K562 (cell line): ENCODE results near the gene IL27RA. TPM values are rescaled to one million over a fixed set of nuclear protein-coding genes. Genes with fewer than 3 reads are reported as not detected.

Experiments used
- ATF4 ChIP-seq: fragments of 450-650 bp; formaldehyde crosslinking; IDR thresholded peaks from 2 replicates; pipeline ENCODE4 v1.4.0; 2022; ENCODE audit warnings: mild to moderate bottlenecking, moderate library complexity
- E2F1 ChIP-seq: sonication (generic); formaldehyde crosslinking; IDR thresholded peaks from 2 replicates; pipeline ENCODE4 v1.8.1; 2023; ENCODE audit warnings: mild to moderate bottlenecking, missing genetic modification reagents, moderate library complexity
- ETV1 ChIP-seq: fragments of 450-650 bp; conservative IDR thresholded peaks from 2 replicates; pipeline ENCODE4 v1.6.1; 2016; ENCODE audit warnings: missing genetic modification characterization, control low read depth, low read depth, missing compliant biosample characterization
- FOXK1 ChIP-seq: sonication (generic); formaldehyde crosslinking; IDR thresholded peaks from 2 replicates; pipeline ENCODE4 v1.8.0; 2022; ENCODE audit warnings: missing genetic modification reagents, mild to moderate bottlenecking, borderline replicate concordance
- GABPB1 ChIP-seq: sonication (generic); formaldehyde crosslinking; IDR thresholded peaks from 2 replicates; pipeline ENCODE4 v1.8.0; 2022; ENCODE audit warnings: mild to moderate bottlenecking, missing genetic modification reagents
- HINFP ChIP-seq: fragments of 450-650 bp; conservative IDR thresholded peaks from 2 replicates; pipeline ENCODE4 v1.6.1; 2016; ENCODE audit warnings: missing genetic modification characterization, low read depth, mild to moderate bottlenecking, control low read depth, missing compliant biosample characterization
- KAT7 ChIP-seq: sonication (generic); formaldehyde crosslinking; IDR thresholded peaks from 2 replicates; pipeline ENCODE4 v1.8.0; 2022; ENCODE audit warnings: missing genetic modification reagents, mild to moderate bottlenecking, borderline replicate concordance
- KDM5B ChIP-seq: fragments of 200-600 bp; sonication (generic); IDR thresholded peaks from 2 replicates; pipeline ENCODE4 v1.6.1; 2012; ENCODE audit warnings: low read depth, mild to moderate bottlenecking, moderate library complexity, low read length, control low read depth, inconsistent platforms; ENCODE audit not compliant: insufficient replicate concordance
- MAFG ChIP-seq: fragments of 450-650 bp; conservative IDR thresholded peaks from 2 replicates; pipeline ENCODE4 v1.6.1; 2016; ENCODE audit warnings: missing genetic modification characterization, missing compliant biosample characterization
- NCOR1 ChIP-seq: fragments of 450-650 bp; IDR thresholded peaks from 2 replicates; pipeline ENCODE4 v1.6.1; 2016; ENCODE audit warnings: mild to moderate bottlenecking, moderate library complexity
- NFE2 ChIP-seq: IDR thresholded peaks from 2 replicates; pipeline ENCODE4 v1.6.1; 2014; ENCODE audit warnings: antibody characterized with exemption, low read depth
- NFIC ChIP-seq: fragments of 450-650 bp; IDR thresholded peaks from 2 replicates; pipeline ENCODE4 v1.6.1; 2017; ENCODE audit warnings: mild to moderate bottlenecking, inconsistent platforms
- RAD51 ChIP-seq: fragments of 450-650 bp; IDR thresholded peaks from 2 replicates; pipeline ENCODE4 v1.7.1; 2016; ENCODE audit warnings: low read depth, mild to moderate bottlenecking, borderline replicate concordance
- RB1 ChIP-seq: fragments of 450-650 bp; IDR thresholded peaks from 2 replicates; pipeline ENCODE4 v1.6.1; 2017; ENCODE audit warnings: low read depth, mild to moderate bottlenecking
- RFX1 ChIP-seq: fragments of 450-650 bp; IDR thresholded peaks from 2 replicates; pipeline ENCODE4 v1.6.1; 2016; ENCODE audit warnings: mild to moderate bottlenecking, moderate library complexity
- SPI1 ChIP-seq: IDR thresholded peaks from 2 replicates; pipeline ENCODE4 v1.6.1; 2011; ENCODE audit warnings: low read depth, low read length, control low read depth, borderline replicate concordance
- STAT5A ChIP-seq: IDR thresholded peaks from 2 replicates; pipeline ENCODE4 v1.6.1; 2012; ENCODE audit warnings: low read length, inconsistent platforms, borderline replicate concordance
- TARDBP ChIP-seq: fragments of 450-650 bp; IDR thresholded peaks from 2 replicates; pipeline ENCODE4 v1.6.1; 2016
- ZBTB11 ChIP-seq, 3 experiments: fragments of 200-800 bp in 1 of 3; fragments of 250-450 bp in 1 of 3; fragments of 450-650 bp in 1 of 3; sonication (Bioruptor Pico) in 1 of 3; sonication (Bioruptor generic) in 1 of 3; formaldehyde crosslinking in 1 of 3; IDR thresholded peaks; 2 replicates each; pipeline versions ENCODE4 v1.6.1 to v1.8.0; 2016 to 2022; ENCODE audit warnings: mild to moderate bottlenecking in 2 of 3, missing genetic modification characterization in 2 of 3, missing compliant biosample characterization in 1 of 3, moderate library complexity in 1 of 3
- ZNF143 ChIP-seq: sonication (generic); formaldehyde crosslinking; IDR thresholded peaks from 2 replicates; pipeline ENCODE4 v1.9.0; 2022; ENCODE audit warnings: mild to moderate bottlenecking, missing genetic modification reagents
- ZNF57 ChIP-seq: fragments of 450-650 bp; formaldehyde crosslinking; IDR thresholded peaks from 2 replicates; pipeline ENCODE4 v1.4.0; 2020; ENCODE audit warnings: mild to moderate bottlenecking, moderate library complexity
- polyA plus RNA-seq, 8 experiments: library from polyadenylated mRNA; depleted of rRNA in 4 of 8; stranded (reverse) in 5 of 8; unstranded in 3 of 8; fragments of >200 nt; fragmentation: Nextera tagmentation in 2 of 8; fragmentation: Illumina TruSeq in 1 of 8; extraction: Ambion mirVana in 2 of 8; extraction: Trizol in 1 of 8; gene quantifications; 2 replicates each; pipeline versions ENCODE4 v1.2.1 to v1.2.3, GENCODE V29; 2011 to 2014; ENCODE audit warnings: inconsistent platforms in 1 of 8, missing spikeins in 1 of 8
- total RNA-seq, 7 experiments: library from RNA; depleted of rRNA in 6 of 7; stranded (reverse); fragments of >200 nt in 6 of 7; fragmentation: Illumina TruSeq in 2 of 7; extraction: Trizol in 2 of 7; gene quantifications; 2 replicates each; pipeline versions ENCODE4 v1.2.1 to v1.2.3, GENCODE V29; 2011 to 2021; ENCODE audit warnings: low replicate concordance in 1 of 7

Gene IL27RA
- total and polyA plus RNA-seq, 9 of the 15 experiments (the other 6 are each of a cell fraction or from before 2014, with no cell fraction given), result 1.9 to 15.9 (median 12.0) TPM

GRCh38 chr19:14006766-14007562 lies 24.6 kb upstream of the IL27RA start (continued):
- TF ChIP-seq ZBTB11 (CRISPR knock-in tag; IDR thresholded peaks at IDR 0.05), result peak in 2 of 3 experiments; percentile 54 to 86; a peak in 3 of 6 replicates
- TF ChIP-seq RB1, result peak; percentile 95
- peak; percentile 58 for TF ChIP-seq RFX1
- peak; percentile 58; the same call in 1 of the 2 replicates for TF ChIP-seq ATF4 (CRISPR knock-in tag)
- 0 out of 2 replicates have a peak, but pooled peaks have one; percentile 41 for TF ChIP-seq HINFP (tag)
- TF ChIP-seq E2F1, result peak; percentile 93
- peak; percentile 90 for TF ChIP-seq ETV1 (tag)
- no peak for TF ChIP-seq ZNF57 (CRISPR knock-in tag)
- peak; percentile 35; the same call in 1 of the 2 replicates for TF ChIP-seq NFE2
- TF ChIP-seq MAFG, result no peak
- peak; percentile 89 for TF ChIP-seq NFIC
- TF ChIP-seq FOXK1, result no peak
- peak; percentile 92 for TF ChIP-seq GABPB1
- TF ChIP-seq NCOR1, result peak; percentile 99
- TF ChIP-seq KAT7 (CRISPR knock-in tag), result 0 out of 2 replicates have a peak, but pooled peaks have one; percentile 86
- peak; percentile 72 for TF ChIP-seq ZNF143
- TF ChIP-seq SPI1, result 0 out of 2 replicates have a peak, but pooled peaks have one; percentile 4
- peak; percentile 99 for TF ChIP-seq TARDBP
- TF ChIP-seq RAD51, result peak; percentile 46; the same call in 1 of the 2 replicates
- TF ChIP-seq KDM5B, result peak; percentile 55
- peak; percentile 87 for TF ChIP-seq STAT5A
